ENCODE data around the gene ARG1. TPM values are rescaled to one million over a fixed set of nuclear protein-coding genes. Genes with fewer than 3 reads are reported as not detected.
"Not testable (repeated sequence)": the region's sequence is repeated elsewhere in the genome, so short reads cannot be mapped to it uniquely, and the experiment has no call there.

ARG1 gene
- total RNA-seq, 2 donors from 2014 or later = not detected

GRCh38 chr6:131532580-131533039, 40.4 kb upstream of the ARG1 start:
- H3K36me3 ChIP-seq (replicated peaks in 1 of 2; ENCODE audit: insufficient read depth in 1 of 2, low read depth in 2 of 2) = no peaks in the 10 kb centered on the region
- no peaks in the 10 kb centered on the region for H3K4me1 ChIP-seq
- H3K4me3 ChIP-seq = no peak overlapping the region
- DNase-seq (no peak), ATAC-seq (no peak)
- intact Hi-C loops (cut with DNase I) = loop anchor here (10.0 kb wide), 1 partner anchor 648 kb away; no protein-coding TSS in a partner anchor
- no peak overlapping the region for H3K27ac ChIP-seq
- TF ChIP-seq POLR2A (IDR thresholded peaks at IDR 0.05) (no peak), CTCF (IDR thresholded peaks at IDR 0.05) (no peak)
- 54 to 70% methylated on average over 3 of the region's 3 CpGs for WGBS, 2 donors
- H3K27me3 ChIP-seq = no peaks in the 10 kb centered on the region
- H3K9me3 ChIP-seq = no peaks in the 10 kb centered on the region

GRCh38 chr6:131538615-131539014, 34.4 kb upstream of the ARG1 start:
- ATAC-seq, H3K4me1 ChIP-seq: not testable (repeated sequence)

GRCh38 chr6:131545317-131545716, 27.7 kb upstream of the ARG1 start:
- Histone ChIP-seq H3K4me3 (no peak overlapping the region), H3K27me3 (no peaks in the 10 kb centered on the region), H3K27ac (no peak overlapping the region), H3K36me3 (replicated peaks in 1 of 2; ENCODE audit: insufficient read depth in 1 of 2, low read depth in 2 of 2) (no peaks in the 10 kb centered on the region), H3K9me3 (no peaks in the 10 kb centered on the region), H3K4me1 (no peaks in the 10 kb centered on the region)
- 75 to 85% methylated on average over 2 of the region's 2 CpGs for WGBS, 2 donors
- DNase-seq (no peak), ATAC-seq (no peak)
- intact Hi-C loops (cut with DNase I) = no loop called here
- TF ChIP-seq CTCF (IDR thresholded peaks at IDR 0.05) (no peak), POLR2A (IDR thresholded peaks at IDR 0.05) (no peak)

More at GRCh38 chr6:131538615-131539014, 34.4 kb upstream of the ARG1 start:
- not testable (repeated sequence) for H3K4me3 ChIP-seq; H3K27me3 ChIP-seq; H3K27ac ChIP-seq; H3K36me3 ChIP-seq (replicated peaks in 1 of 2; ENCODE audit: insufficient read depth in 1 of 2, low read depth in 2 of 2); DNase-seq; H3K9me3 ChIP-seq
- intact Hi-C loops (cut with DNase I) = loop anchor here (10.0 kb wide), 1 partner anchor 654 kb away; no protein-coding TSS in a partner anchor
- WGBS, 2 donors = 55 to 56% methylated on average over 4 of the region's 4 CpGs

- Histone ChIP-seq H3K27ac (no peak overlapping the region), H3K36me3 (replicated peaks in 1 of 2; ENCODE audit: insufficient read depth in 1 of 2, low read depth in 2 of 2) (no peaks in the 10 kb centered on the region), H3K4me3 (no peak overlapping the region), H3K4me1 (no peaks in the 10 kb centered on the region), H3K27me3 (no peaks in the 10 kb centered on the region), H3K9me3 (no peaks in the 10 kb centered on the region)
- intact Hi-C loops (cut with DNase I) = no loop called here
- 60 to 62% methylated on average over 6 of the region's 6 CpGs for WGBS, 2 donors
- TF ChIP-seq POLR2A (IDR thresholded peaks at IDR 0.05) (no peak), CTCF (IDR thresholded peaks at IDR 0.05) (no peak)
- no peak for ATAC-seq
- no peak for DNase-seq
Measured at GRCh38 chr6:131547488-131547887, 25.5 kb upstream of the ARG1 start.

- H3K4me3 ChIP-seq = no peak overlapping the region
- no peaks in the 10 kb centered on the region for H3K4me1 ChIP-seq
- ATAC-seq (peak; percentile 35), DNase-seq (no peak)
- no peaks in the 10 kb centered on the region for H3K27me3 ChIP-seq
- H3K27ac ChIP-seq = no peak overlapping the region
- no peaks in the 10 kb centered on the region for H3K36me3 ChIP-seq (replicated peaks in 1 of 2; ENCODE audit: insufficient read depth in 1 of 2, low read depth in 2 of 2)
- intact Hi-C loops (cut with DNase I) = no loop called here
- H3K9me3 ChIP-seq = no peaks in the 10 kb centered on the region
- no peak for TF ChIP-seq POLR2A (IDR thresholded peaks at IDR 0.05)
- no peak for TF ChIP-seq CTCF (IDR thresholded peaks at IDR 0.05)
- WGBS, 2 donors = 38 to 44% methylated on average over 1 of the region's 1 CpG
Measured at GRCh38 chr6:131548441-131548840, 24.6 kb upstream of the ARG1 start.

Measured in body of pancreas (tissue), 4 donors.